NT2/D1 (cell line): Measurements from ENCODE around the gene NEUROG1.

ENCODE experiments used
- SUZ12 ChIP-seq: IDR thresholded peaks from 2 replicates; pipeline ENCODE4 v1.6.1; 2011; ENCODE audit not compliant: insufficient read length, insufficient read depth; ENCODE audit errors: extremely low read depth
- ZNF274 ChIP-seq: IDR thresholded peaks from 2 replicates; pipeline ENCODE4 v1.6.1; 2011; ENCODE audit warnings: mild to moderate bottlenecking, low read depth, low read length

- TF ChIP-seq SUZ12: no peak
- TF ChIP-seq ZNF274: no peak
Measured at GRCh38 chr5:135566422-135567400, 30.9 kb upstream of the NEUROG1 start.
